Measurements from ENCODE around the gene ADRA2A.

The ADRA2A gene

GRCh38 chr10:111089293-111089692, 12.5 kb downstream of the ADRA2A start:
- Mint-ChIP-seq H3K4me3 (no peak overlapping the region), H3K36me3 (ENCODE audit: low read depth) (no peaks in the 10 kb centered on the region), H3K9me3 (no peaks in the 10 kb centered on the region), H3K27ac (no peak overlapping the region), H3K27me3 (ENCODE audit: low read depth) (peaks cover 20% of the 10 kb centered on the region), H3K4me1 (ENCODE audit: low read depth) (no peaks in the 10 kb centered on the region)
- no peak for DNase-seq (ENCODE audit: low spot score)

DNA sequence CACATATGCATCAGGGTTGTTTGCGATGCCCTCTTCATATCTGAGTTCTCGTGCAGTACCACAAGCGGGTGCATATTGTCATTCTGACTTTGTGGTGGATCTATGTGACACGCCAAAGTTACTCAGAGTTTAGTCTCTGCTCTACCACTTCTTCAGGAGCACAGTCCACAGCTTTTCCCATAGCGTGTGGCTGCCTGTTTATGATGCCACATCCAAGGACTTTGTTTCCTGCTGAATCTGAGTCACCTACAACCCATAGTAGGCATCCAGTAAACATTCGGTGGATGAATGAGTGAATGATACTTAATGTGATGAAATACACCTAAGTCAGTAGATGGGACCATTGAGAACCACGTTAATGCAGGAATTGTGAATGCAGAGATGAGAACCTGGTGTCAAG, 15.0 kb downstream of the ADRA2A start:
- peaks cover 8% of the 10 kb centered on the region for H3K27me3 Mint-ChIP-seq (ENCODE audit: low read depth)
- no peak overlapping the region for H3K4me3 Mint-ChIP-seq
- H3K27ac Mint-ChIP-seq, result no peak overlapping the region
- H3K4me1 Mint-ChIP-seq (ENCODE audit: low read depth), result no peaks in the 10 kb centered on the region
- no peak for DNase-seq (ENCODE audit: low spot score)
- no peaks in the 10 kb centered on the region for H3K36me3 Mint-ChIP-seq (ENCODE audit: low read depth)
- H3K9me3 Mint-ChIP-seq, result no peaks in the 10 kb centered on the region

DNA sequence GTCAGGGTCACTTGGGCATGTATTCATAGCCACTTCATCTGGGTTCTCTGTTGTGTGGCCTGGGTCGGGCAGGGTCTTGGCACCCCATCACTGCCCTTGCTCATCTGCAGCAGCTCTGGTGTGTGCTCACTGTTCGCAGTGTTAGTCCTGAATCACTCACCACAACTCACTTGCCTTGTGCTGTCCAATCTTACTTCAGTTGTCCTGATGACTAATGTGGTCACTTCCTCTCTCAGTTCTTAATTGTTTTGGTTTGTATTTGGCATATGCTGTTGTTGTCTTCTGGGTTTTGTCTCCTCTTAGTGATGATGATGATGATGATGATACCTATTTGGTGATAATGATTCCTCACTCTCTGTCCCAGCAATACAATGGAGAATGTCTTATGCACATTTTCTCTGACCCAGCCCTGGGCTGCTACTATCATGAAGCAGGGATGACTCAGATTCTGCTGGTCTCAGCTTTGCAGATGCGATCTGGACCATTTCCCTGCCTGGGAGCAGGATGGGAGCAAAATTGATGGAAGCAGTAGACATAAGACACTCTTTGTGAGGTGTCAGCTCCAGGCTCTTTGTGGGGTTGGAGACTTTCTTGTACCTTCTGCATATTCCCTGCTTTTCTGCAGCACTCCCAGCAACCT, 17.0 kb downstream of the ADRA2A start:
- H3K4me3 Mint-ChIP-seq, result no peak overlapping the region
- no peaks in the 10 kb centered on the region for H3K4me1 Mint-ChIP-seq (ENCODE audit: low read depth)
- no peaks in the 10 kb centered on the region for H3K36me3 Mint-ChIP-seq (ENCODE audit: low read depth)
- DNase-seq (ENCODE audit: low spot score), result no peak
- H3K9me3 Mint-ChIP-seq, result no peaks in the 10 kb centered on the region
- H3K27me3 Mint-ChIP-seq (ENCODE audit: low read depth), result peaks cover 7% of the 10 kb centered on the region
- no peak overlapping the region for H3K27ac Mint-ChIP-seq

- no peak overlapping the region for H3K4me3 Mint-ChIP-seq
- no peak for DNase-seq (ENCODE audit: low spot score)
- no peaks in the 10 kb centered on the region for H3K9me3 Mint-ChIP-seq
- H3K36me3 Mint-ChIP-seq (ENCODE audit: low read depth), result no peaks in the 10 kb centered on the region
- no peak overlapping the region for H3K27ac Mint-ChIP-seq
- no peaks in the 10 kb centered on the region for H3K4me1 Mint-ChIP-seq (ENCODE audit: low read depth)
- H3K27me3 Mint-ChIP-seq (ENCODE audit: low read depth), result no peaks in the 10 kb centered on the region
These were observed 22.0 kb downstream of the ADRA2A start for GRCh38 chr10:111098679-111099437.

GRCh38 chr10:111100198-111100597, 23.4 kb downstream of the ADRA2A start:
- Mint-ChIP-seq H3K4me3 (no peak overlapping the region), H3K27me3 (ENCODE audit: low read depth) (no peaks in the 10 kb centered on the region), H3K36me3 (ENCODE audit: low read depth) (no peaks in the 10 kb centered on the region), H3K27ac (no peak overlapping the region), H3K4me1 (ENCODE audit: low read depth) (no peaks in the 10 kb centered on the region), H3K9me3 (no peaks in the 10 kb centered on the region)
- no peak for DNase-seq (ENCODE audit: low spot score)

DNA sequence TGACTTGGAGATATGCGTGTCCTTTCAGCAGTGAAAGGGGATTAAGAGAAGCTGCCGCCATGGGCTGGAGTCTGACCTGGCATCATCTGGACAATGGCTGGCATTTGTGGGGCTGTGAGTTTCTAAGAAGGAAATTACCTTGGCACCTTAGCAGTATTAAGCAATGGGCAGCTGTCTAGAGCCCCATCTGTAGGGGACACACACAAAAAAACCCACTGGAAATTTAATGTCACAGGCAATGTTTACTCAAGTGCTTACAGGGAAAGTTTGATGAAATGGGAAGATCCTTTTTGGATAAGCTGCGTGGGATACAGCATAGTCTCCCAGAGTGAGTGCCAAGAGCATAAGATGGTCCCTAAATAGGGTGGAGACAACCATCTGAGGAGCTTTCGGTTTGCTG, 25.0 kb downstream of the ADRA2A start:
- no peaks in the 10 kb centered on the region for H3K27me3 Mint-ChIP-seq (ENCODE audit: low read depth)
- no peaks in the 10 kb centered on the region for H3K4me1 Mint-ChIP-seq (ENCODE audit: low read depth)
- DNase-seq (ENCODE audit: low spot score), result no peak
- no peak overlapping the region for H3K4me3 Mint-ChIP-seq
- H3K27ac Mint-ChIP-seq, result no peak overlapping the region
- H3K9me3 Mint-ChIP-seq, result no peaks in the 10 kb centered on the region
- H3K36me3 Mint-ChIP-seq (ENCODE audit: low read depth), result no peaks in the 10 kb centered on the region

GRCh38 chr10:111102359-111102837, 25.6 kb downstream of the ADRA2A start:
- no peaks in the 10 kb centered on the region for H3K9me3 Mint-ChIP-seq
- H3K27me3 Mint-ChIP-seq (ENCODE audit: low read depth), result no peaks in the 10 kb centered on the region

GRCh38 chr10:111103196-111103840, 26.5 kb downstream of the ADRA2A start:
- no peaks in the 10 kb centered on the region for H3K9me3 Mint-ChIP-seq
- DNase-seq (ENCODE audit: low spot score), result no peak
- H3K4me1 Mint-ChIP-seq (ENCODE audit: low read depth), result no peaks in the 10 kb centered on the region

More at GRCh38 chr10:111102359-111102837, 25.6 kb downstream of the ADRA2A start:
- Mint-ChIP-seq H3K4me1 (ENCODE audit: low read depth) (no peaks in the 10 kb centered on the region), H3K4me3 (no peak overlapping the region), H3K27ac (no peak overlapping the region), H3K36me3 (ENCODE audit: low read depth) (no peaks in the 10 kb centered on the region)
- DNase-seq (ENCODE audit: low spot score), result no peak

DNA sequence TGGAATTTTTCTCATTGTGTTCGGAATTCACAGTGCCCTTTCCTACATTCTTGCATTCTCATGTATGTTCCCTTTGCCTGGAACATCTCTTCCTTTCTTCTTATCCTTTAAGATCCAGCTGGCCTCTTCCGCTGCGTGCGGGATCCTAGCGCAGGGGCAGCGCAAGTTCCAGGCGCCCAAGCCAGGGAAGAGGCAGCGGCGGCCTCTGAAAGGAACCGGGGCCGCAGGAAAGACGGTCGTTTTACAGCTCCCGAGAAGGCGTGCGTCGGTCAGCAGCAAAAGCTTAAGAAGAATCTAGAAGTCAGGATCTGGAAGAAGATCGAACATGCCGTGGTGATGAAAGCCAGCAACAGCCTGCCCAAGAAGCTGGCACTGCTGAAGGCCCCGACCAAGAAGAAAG, 28.0 kb downstream of the ADRA2A start:
- Mint-ChIP-seq H3K4me3 (no peak overlapping the region), H3K9me3 (no peaks in the 10 kb centered on the region), H3K27me3 (ENCODE audit: low read depth) (peaks cover 2% of the 10 kb centered on the region), H3K4me1 (ENCODE audit: low read depth) (no peaks in the 10 kb centered on the region), H3K27ac (no peak overlapping the region), H3K36me3 (ENCODE audit: low read depth) (no peaks in the 10 kb centered on the region)
- no peak for DNase-seq (ENCODE audit: low spot score)

More at GRCh38 chr10:111103196-111103840, 26.5 kb downstream of the ADRA2A start:
- Mint-ChIP-seq H3K4me3 (no peak overlapping the region), H3K27me3 (ENCODE audit: low read depth) (no peaks in the 10 kb centered on the region), H3K36me3 (ENCODE audit: low read depth) (no peaks in the 10 kb centered on the region), H3K27ac (no peak overlapping the region)

DNA sequence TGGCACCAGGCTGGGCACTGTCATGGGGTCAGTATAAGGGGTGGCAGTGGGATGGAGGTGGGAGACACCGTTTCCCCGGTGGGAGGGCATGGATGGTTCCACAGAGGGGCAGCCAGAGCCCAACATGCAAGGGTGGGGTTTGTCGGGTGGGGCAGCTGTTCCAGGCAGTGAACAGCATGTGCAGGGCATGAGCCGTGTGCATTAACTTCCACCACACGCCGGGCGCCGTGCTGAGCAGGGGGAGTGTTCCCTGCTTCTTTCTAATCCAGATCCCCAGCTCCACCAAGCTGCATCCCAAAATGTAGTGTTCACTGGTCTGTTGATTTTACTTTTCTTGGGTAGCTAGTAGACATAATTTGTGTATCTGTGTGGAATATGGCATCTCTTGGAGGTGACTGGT, 29.3 kb downstream of the ADRA2A start:
- Mint-ChIP-seq H3K9me3 (no peaks in the 10 kb centered on the region), H3K4me1 (ENCODE audit: low read depth) (no peaks in the 10 kb centered on the region), H3K27me3 (ENCODE audit: low read depth) (peaks cover 2% of the 10 kb centered on the region), H3K4me3 (no peak overlapping the region), H3K27ac (no peak overlapping the region), H3K36me3 (ENCODE audit: low read depth) (no peaks in the 10 kb centered on the region)
- DNase-seq (ENCODE audit: low spot score), result no peak

DNA sequence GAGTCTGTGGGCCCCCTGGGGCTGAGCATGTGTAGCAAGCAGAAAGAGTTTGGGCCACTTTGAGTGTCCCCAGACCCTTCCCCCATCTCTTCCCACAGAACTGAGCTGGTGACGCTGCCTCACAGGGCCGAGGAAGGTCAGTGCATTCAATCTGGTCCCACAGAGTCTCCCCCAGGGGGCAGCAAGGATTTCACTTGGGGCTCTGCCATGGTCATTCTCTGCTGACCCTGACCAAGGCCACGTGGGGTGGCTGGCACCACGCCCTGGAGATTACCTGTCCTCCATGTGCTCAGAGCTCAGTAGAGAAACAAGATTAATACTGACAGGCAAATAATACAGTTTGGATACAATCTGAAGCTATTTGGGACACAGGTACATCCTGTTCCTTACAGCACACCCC, 30.2 kb downstream of the ADRA2A start:
- no peak for DNase-seq (ENCODE audit: low spot score)
- no peak overlapping the region for H3K4me3 Mint-ChIP-seq
- H3K27ac Mint-ChIP-seq, result no peak overlapping the region
- no peaks in the 10 kb centered on the region for H3K9me3 Mint-ChIP-seq
- H3K4me1 Mint-ChIP-seq (ENCODE audit: low read depth), result no peaks in the 10 kb centered on the region
- H3K36me3 Mint-ChIP-seq (ENCODE audit: low read depth), result no peaks in the 10 kb centered on the region
- peaks cover 2% of the 10 kb centered on the region for H3K27me3 Mint-ChIP-seq (ENCODE audit: low read depth)

GRCh38 chr10:111107846-111108245, 31.0 kb downstream of the ADRA2A start:
- no peaks in the 10 kb centered on the region for H3K36me3 Mint-ChIP-seq (ENCODE audit: low read depth)
- H3K9me3 Mint-ChIP-seq, result no peaks in the 10 kb centered on the region
- H3K27ac Mint-ChIP-seq, result no peak overlapping the region
- no peak overlapping the region for H3K4me3 Mint-ChIP-seq
- no peak for DNase-seq (ENCODE audit: low spot score)
- H3K4me1 Mint-ChIP-seq (ENCODE audit: low read depth), result no peaks in the 10 kb centered on the region
- peaks cover 2% of the 10 kb centered on the region for H3K27me3 Mint-ChIP-seq (ENCODE audit: low read depth)

DNA sequence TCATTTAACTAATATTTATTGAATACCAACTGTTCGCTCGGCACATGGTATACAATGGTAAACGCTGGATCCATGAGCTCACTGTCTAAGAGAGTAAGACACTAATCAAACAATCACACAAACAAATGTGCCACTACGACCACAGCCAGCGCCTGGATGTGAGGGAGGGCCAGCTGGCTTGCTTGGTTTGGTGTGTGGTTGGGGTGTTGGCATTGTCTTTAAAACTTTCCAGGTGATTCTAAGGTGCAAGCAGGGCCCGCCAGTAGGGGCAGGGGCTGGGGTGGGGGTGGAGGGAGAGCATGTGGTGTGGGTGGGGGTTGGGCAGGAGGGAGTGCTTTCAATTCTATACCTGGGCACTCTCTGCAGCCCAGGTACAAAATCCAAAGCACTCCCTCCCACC, 31.6 kb downstream of the ADRA2A start:
- peaks cover 2% of the 10 kb centered on the region for H3K27me3 Mint-ChIP-seq (ENCODE audit: low read depth)
- H3K9me3 Mint-ChIP-seq, result no peaks in the 10 kb centered on the region
- DNase-seq (ENCODE audit: low spot score), result no peak
- no peaks in the 10 kb centered on the region for H3K36me3 Mint-ChIP-seq (ENCODE audit: low read depth)
- no peaks in the 10 kb centered on the region for H3K4me1 Mint-ChIP-seq (ENCODE audit: low read depth)
- H3K27ac Mint-ChIP-seq, result no peak overlapping the region
- H3K4me3 Mint-ChIP-seq, result no peak overlapping the region

DNA sequence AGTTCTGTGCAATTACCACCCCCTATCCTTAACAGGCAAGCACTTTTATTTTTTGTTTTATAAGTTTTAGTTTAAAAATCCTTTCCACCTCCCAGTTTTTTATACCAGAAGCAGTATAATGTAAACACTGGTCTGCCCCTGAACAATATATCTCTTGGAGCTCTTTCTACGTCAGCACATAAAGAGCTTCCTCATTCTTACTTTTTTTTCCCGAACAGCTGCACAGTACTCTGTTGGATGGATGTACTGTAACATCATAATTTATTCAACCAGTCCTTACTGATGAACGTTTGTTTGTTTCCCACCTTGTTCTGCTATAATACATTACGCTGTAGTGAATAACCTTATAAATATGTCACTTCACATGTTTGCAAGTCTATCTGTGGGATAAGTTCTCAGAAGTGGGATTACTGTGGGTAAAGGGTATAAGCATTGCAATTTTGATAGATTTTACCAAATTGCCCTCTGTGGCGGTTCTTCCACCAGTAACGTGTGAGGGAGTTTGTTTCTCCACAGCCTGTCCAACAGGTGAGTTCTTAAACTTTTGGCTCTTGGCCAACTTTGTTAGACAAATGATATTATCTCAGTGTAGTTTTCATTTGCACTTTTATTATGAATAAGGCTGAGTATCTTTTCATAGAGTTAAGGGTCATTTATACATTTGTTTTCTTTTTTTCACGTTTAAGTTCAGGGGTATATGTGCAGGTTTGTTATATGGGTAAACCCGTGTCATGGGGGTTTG, 32.8 kb downstream of the ADRA2A start:
- Mint-ChIP-seq H3K36me3 (ENCODE audit: low read depth) (no peaks in the 10 kb centered on the region), H3K4me3 (no peak overlapping the region), H3K27ac (no peak overlapping the region), H3K27me3 (ENCODE audit: low read depth) (peaks cover 2% of the 10 kb centered on the region), H3K4me1 (ENCODE audit: low read depth) (peaks cover 8% of the 10 kb centered on the region), H3K9me3 (no peaks in the 10 kb centered on the region)
- DNase-seq (ENCODE audit: low spot score), result no peak

Data from T-helper 2 cell treated with Interferon-gamma antibody and Interleukin-4, amounts not matched to agents 5 μg/mL and 100 μg/mL, for 36 hours (primary cell).